ENCODE data around the gene FILIP1L. TPM values are rescaled to one million over a fixed set of nuclear protein-coding genes. Genes with fewer than 3 reads are reported as not detected.

FILIP1L gene
- polyA plus RNA-seq, 1 experiment: 31.2 TPM

GRCh38 chr3:100140976-100141375, 26.7 kb upstream of the FILIP1L start:
- ChIA-PET POLR2A (no interaction called here), CTCF (interaction anchor here (1.5 kb wide), 1 partner anchor 18 kb away, joined by 3 read pairs; no protein-coding TSS in a partner anchor)
- no peaks in the 10 kb centered on the region for H3K36me3 ChIP-seq (ENCODE audit: control insufficient read depth, insufficient read depth, low read length)
- no peak for TF ChIP-seq CTCF (IDR thresholded peaks at IDR 0.05; ENCODE audit: insufficient read depth, low read depth, low read length)
- DNase-seq (ENCODE audit: low read depth): no peak
- H3K4me3 ChIP-seq (ENCODE audit: low read depth, low read length): no peak overlapping the region
- no peaks in the 10 kb centered on the region for H3K27me3 ChIP-seq (ENCODE audit: control insufficient read depth, insufficient read depth, low read length)

- TF ChIP-seq CTCF (IDR thresholded peaks at IDR 0.05; ENCODE audit: insufficient read depth, low read depth, low read length): no peak
- H3K36me3 ChIP-seq (ENCODE audit: control insufficient read depth, insufficient read depth, low read length): no peaks in the 10 kb centered on the region
- H3K27me3 ChIP-seq (ENCODE audit: control insufficient read depth, insufficient read depth, low read length): no peaks in the 10 kb centered on the region
- no peak overlapping the region for H3K4me3 ChIP-seq (ENCODE audit: low read depth, low read length)
- DNase-seq (ENCODE audit: low read depth): no peak
- POLR2A ChIA-PET: interaction anchor here (0.7 kb wide), 1 partner anchor 1125 kb away, joined by 3 read pairs; no protein-coding TSS in a partner anchor
- CTCF ChIA-PET: interaction anchor here (0.6 to 1.8 kb wide), 4 partner anchors 11 to 45 kb away, joined by 3 to 4 read pairs (median 4); no protein-coding TSS in a partner anchor
Observed at GRCh38 chr3:100136921-100137320, 22.6 kb upstream of the FILIP1L start.

GRCh38 chr3:100131241-100131640, 16.9 kb upstream of the FILIP1L start:
- TF ChIP-seq CTCF (IDR thresholded peaks at IDR 0.05; ENCODE audit: insufficient read depth, low read depth, low read length): no peak
- POLR2A ChIA-PET: no interaction called here
- H3K4me3 ChIP-seq (ENCODE audit: low read depth, low read length): no peak overlapping the region
- no peaks in the 10 kb centered on the region for H3K27me3 ChIP-seq (ENCODE audit: control insufficient read depth, insufficient read depth, low read length)
- no peak for DNase-seq (ENCODE audit: low read depth)
- CTCF ChIA-PET: interaction anchor here (1.0 to 1.1 kb wide), 3 partner anchors 13 to 22 kb away, joined by 3 read pairs; partner anchors contain the start of gene FILIP1L
- no peaks in the 10 kb centered on the region for H3K36me3 ChIP-seq (ENCODE audit: control insufficient read depth, insufficient read depth, low read length)

- no peaks in the 10 kb centered on the region for H3K27me3 ChIP-seq (ENCODE audit: control insufficient read depth, insufficient read depth, low read length)
- TF ChIP-seq CTCF (IDR thresholded peaks at IDR 0.05; ENCODE audit: insufficient read depth, low read depth, low read length): no peak
- DNase-seq (ENCODE audit: low read depth): no peak
- H3K36me3 ChIP-seq (ENCODE audit: control insufficient read depth, insufficient read depth, low read length): no peaks in the 10 kb centered on the region
- ChIA-PET POLR2A (no interaction called here), CTCF (interaction anchor here (1.1 kb wide), 1 partner anchor 12 kb away, joined by 3 read pairs; no protein-coding TSS in a partner anchor)
- no peak overlapping the region for H3K4me3 ChIP-seq (ENCODE audit: low read depth, low read length)
Observed at GRCh38 chr3:100129941-100130340, 15.6 kb upstream of the FILIP1L start.

DNA sequence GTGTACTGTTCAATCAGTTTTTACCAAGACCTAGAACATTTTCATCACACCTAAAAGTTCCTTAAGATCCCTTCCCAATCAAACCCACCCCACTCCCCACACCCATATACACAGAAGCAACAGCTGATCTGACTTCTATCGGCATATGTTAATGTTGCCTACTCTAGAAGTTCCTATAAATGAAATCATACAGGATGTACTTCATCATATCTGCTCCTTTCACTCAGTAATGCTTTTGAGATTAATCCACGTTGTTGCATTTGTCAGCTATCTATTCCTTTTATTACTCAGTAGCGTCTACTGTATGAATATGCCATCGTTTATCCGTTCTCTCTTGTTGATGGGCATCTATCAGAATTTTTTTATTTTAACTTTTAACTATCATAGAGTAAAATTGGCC, 14.3 kb upstream of the FILIP1L start:
- CTCF ChIA-PET: no interaction called here

More for the DNA sequence above, 14.3 kb upstream of the FILIP1L start:
- Histone ChIP-seq H3K36me3 (ENCODE audit: control insufficient read depth, insufficient read depth, low read length) (no peaks in the 10 kb centered on the region), H3K4me3 (ENCODE audit: low read depth, low read length) (no peak overlapping the region), H3K27me3 (ENCODE audit: control insufficient read depth, insufficient read depth, low read length) (no peaks in the 10 kb centered on the region)
- DNase-seq (ENCODE audit: low read depth): no peak
- POLR2A ChIA-PET: no interaction called here
- TF ChIP-seq CTCF (IDR thresholded peaks at IDR 0.05; ENCODE audit: insufficient read depth, low read depth, low read length): no peak
